ENCODE measurements around the gene NSMCE1.
"Not testable (repeated sequence)": the region's sequence is repeated elsewhere in the genome, so short reads cannot be mapped to it uniquely, and the experiment has no call there.

NSMCE1 gene

DNA sequence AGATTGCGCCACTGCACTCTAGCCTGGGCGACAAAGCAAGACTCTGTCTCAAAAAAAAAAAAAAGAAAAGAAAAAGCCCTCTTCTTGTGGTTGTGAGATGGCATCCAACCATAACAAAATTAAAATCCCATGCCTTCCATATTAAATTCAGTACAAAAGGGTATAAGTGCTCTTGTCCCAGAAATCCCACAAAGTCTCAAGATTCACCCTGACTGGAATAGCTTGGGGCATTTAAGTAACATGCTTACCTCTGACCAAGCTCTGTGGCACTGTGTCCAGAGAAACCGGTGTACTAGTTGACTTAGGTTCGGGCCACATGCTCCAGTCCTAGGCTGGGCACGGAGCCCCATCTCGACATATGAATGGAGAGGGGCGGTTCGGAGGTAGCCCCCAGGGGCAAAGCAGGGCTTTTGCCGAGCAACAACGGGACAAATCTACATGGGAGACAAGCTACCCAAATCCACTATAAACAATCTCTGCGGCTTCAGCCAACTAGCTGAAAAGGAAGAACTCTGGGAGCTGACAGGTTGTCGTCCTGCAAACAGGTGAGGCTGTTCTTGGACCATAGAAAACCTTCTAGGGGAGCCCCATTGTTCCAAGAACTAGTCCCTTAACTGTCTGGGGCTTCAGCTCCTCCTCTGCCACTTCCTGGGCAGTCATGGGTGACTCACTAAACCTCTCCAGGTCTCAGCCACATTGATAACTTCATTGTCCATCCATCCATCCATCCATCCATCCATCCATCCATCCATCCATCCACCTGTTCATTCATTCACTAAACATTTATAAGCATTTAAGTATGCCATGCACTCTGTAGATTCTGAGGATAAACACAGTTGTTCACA is 34.9 kb upstream of the NSMCE1 start:
- DNase-seq (ENCODE audit: low read depth in 2 of 2), result no peak

GRCh38 chr16:27302126-27302525 is 33.6 kb upstream of the NSMCE1 start:
- DNase-seq (ENCODE audit: low read depth in 2 of 2), result no peak

- DNase-seq (ENCODE audit: low read depth in 2 of 2), result no peak
These were observed 32.8 kb upstream of the NSMCE1 start for GRCh38 chr16:27301236-27301861.

DNA sequence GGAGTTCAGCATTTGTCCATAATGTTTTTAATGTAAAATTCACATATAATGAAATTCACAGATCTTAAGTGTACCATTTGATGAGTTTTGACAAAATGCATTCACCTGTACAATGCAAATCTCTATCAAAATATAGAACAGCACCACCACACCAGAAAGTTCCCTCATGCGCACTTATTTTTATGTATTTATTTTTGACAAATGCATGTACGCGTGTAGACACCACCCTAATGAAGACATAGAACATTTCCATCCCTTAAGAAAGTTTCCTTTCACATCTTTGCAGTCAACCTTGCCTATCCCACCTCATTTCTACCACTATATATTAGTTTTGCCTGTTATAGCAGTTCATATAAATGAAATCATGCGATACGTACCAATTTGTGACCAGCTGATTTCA is 29.6 kb upstream of the NSMCE1 start:
- DNase-seq (ENCODE audit: low read depth in 2 of 2), result no peak

- no peak for DNase-seq (ENCODE audit: low read depth in 2 of 2)
These were observed 24.8 kb upstream of the NSMCE1 start for GRCh38 chr16:27293343-27293742.

GRCh38 chr16:27291722-27292240 is 23.2 kb upstream of the NSMCE1 start:
- DNase-seq (ENCODE audit: low read depth in 2 of 2), result no peak

GRCh38 chr16:27291106-27291505 is 22.5 kb upstream of the NSMCE1 start:
- DNase-seq (ENCODE audit: low read depth in 2 of 2), result no peak

DNA sequence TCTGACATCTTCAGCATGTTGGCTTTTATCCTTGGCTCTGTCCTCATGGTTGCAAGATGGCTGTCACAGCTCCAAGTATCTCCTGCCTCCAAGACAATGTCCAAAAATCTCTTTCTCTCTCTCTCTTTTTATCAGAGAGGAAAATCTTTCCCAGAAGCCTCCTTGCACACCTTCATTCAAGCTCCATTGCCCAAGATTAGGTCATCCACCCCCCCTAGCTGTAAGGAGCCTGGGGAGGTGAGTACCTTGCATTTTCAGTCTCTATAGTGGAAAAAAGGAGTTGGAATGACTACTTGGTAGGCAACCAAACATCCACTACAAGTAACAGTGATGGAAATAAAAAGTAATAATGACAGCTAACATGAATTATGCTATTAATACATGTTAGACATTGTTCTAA is 22.0 kb upstream of the NSMCE1 start:
- DNase-seq (ENCODE audit: low read depth in 2 of 2), result no peak

- no peak for DNase-seq (ENCODE audit: low read depth in 2 of 2)
These were observed 21.1 kb upstream of the NSMCE1 start for GRCh38 chr16:27289669-27290068.

- not testable (repeated sequence) for DNase-seq (ENCODE audit: low read depth in 2 of 2)
These were observed 19.7 kb upstream of the NSMCE1 start for GRCh38 chr16:27288313-27288712.

DNA sequence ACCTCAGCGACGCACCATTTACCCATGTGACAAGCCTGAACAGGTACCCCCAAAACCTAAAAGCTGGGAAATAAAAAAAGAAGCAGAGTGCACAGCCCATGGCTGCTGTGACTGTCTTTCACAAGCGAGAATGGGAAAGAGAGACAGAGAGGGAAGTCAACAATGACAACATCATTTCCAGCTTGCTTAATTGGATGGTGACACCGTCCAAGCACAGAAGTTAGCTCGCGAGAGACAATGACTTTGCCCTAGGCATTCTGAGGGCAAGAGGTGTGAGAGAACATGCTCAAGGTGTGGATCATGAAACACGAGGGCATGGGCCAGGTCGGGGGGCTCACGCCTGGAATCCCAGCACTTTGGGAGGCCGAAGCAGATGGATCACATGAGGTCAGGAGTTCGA is 19.3 kb upstream of the NSMCE1 start:
- DNase-seq (ENCODE audit: low read depth in 2 of 2), result no peak

DNA sequence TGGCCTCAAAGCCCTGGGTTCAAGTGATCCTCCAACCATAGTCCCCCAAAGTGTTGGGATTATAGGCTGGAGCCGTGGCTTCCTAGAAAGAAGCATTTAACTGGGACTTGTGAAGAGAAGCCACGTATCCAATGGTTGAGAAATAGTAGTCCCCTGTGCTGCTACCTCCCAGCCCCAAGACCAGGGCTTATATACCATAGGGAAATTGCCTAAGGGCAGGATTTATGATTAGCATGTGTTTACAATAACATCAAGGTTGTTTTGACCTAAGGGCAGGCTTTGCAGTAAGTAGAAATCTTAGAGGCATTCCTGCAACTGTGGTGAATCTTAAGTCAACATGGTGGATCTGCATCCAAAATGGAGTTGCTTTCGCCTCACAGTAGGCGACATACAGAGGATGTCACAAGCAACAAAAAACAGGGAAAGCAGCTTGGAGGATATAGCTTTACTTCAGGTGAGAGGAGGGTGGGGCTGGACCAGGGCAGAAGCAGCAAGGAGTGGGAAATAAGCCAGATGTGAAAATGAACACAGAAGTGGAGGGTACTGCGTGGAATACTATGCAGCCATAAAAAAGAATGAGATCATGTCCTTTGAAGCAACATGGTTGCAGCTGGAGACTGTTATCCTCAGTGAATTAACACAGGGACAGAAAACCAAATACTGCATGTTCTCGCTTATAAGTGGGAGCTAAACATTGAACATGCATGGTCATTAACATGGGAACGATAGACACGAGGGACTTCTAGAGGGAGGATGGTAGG is 18.7 kb upstream of the NSMCE1 start:
- DNase-seq (ENCODE audit: low read depth in 2 of 2), result no peak

DNA sequence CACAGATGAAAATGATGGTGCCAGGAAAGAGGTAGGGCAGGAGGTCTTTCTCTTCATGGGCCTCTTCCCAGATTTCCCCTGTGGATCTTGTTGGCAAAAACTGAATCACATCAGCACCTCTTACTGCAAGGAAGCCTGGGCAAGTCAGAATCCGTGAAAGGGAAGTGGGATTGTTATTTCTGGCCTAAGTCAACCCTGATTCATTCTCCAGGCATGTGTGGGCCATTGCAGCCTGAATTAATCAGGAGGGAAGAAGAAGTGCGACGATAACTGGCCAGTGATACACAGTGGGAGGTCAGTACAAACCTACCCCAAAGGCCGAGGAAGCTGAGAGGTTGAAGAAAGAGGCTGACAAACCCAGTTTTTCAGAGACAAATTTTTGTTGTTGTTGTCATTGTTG is 17.9 kb upstream of the NSMCE1 start:
- no peak for DNase-seq (ENCODE audit: low read depth in 2 of 2)

DNA sequence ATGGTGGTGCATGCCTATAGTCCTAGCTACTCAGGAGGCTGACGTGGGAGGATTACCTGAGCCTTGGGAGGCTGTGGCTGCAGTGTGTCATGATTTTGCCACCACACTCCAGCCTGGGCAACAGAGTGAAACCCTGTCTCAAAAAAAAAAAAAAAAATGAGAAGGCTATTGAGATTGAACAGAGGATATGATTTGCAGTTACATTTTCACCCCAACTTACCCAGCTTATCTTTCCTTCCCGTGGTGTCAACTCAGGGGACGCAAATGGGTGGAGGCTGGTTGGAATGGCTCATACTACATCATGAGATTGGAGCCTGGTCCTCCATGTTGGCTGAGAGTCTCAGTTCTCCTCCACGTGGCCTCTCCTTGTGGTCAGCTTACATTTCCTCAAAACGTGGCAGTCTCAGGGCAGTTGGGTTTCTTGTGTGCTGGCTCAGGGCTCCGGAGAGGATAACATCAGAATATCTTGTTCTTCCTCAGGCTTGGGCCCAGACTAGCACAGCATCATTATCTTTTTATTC is 17.2 kb upstream of the NSMCE1 start:
- DNase-seq (ENCODE audit: low read depth in 2 of 2), result no peak

GRCh38 chr16:27284865-27285675 is 16.5 kb upstream of the NSMCE1 start:
- no peak for DNase-seq (ENCODE audit: low read depth in 2 of 2)

DNA sequence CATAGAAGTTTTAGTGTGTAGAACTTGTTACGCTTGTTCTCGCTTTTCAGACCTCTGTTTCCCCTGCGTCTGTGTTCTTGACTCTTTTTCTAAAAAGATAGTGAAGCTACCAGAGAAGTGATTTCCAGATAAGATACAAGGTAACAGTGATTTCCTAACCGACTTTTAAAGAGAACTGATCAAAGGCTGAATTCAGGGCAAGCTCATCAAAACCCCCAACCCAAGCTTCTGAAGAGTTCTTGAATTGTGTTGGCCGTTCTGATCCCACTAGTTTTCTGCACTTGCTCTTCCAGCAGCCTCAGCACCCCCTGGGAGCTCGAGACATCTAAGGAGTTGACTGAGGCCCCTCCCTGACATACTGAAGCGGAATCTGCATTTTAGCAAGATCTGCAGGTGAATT is 12.7 kb upstream of the NSMCE1 start:
- DNase-seq (ENCODE audit: low read depth in 2 of 2), result no peak

- no peak for DNase-seq (ENCODE audit: low read depth in 2 of 2)
These were observed 6.8 kb upstream of the NSMCE1 start for GRCh38 chr16:27275394-27275793.

GRCh38 chr16:27274424-27274874 is 5.9 kb upstream of the NSMCE1 start:
- DNase-seq (ENCODE audit: low read depth in 2 of 2), result not testable (repeated sequence)

DNA sequence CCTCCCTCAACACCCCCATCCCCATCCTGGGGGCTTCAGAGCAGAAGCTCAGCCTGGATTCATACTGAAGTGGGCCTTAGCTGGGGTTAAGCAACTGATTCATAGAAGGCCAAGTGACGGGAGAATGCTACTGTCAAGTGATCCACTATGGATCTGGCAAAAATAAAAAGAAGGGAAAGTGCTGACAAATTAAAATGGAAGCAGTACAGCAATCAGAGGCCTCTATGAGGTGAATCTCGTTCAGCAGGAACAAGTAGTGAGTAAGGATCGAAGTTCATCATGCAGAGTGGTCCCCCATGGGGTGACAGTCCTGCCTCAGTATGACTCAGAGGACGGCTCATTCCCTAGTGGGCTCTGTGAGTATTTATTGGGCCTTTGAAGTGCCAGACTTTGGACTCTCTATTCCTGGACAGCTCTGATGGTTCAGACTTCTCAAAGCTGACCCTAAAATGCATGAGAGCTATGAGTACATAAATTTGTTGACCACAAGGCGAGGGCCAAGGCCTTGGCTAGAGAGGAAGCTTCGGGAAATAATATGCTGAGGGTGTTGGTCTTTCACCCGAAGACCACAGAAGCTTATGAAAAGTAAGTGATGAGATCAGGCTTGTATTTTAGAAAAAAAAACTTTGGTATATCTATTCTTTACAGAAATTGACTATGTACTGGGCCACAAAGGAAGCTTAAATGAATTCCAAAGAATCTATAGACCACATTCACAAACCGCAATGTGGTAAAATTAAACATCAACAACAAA is 5.3 kb upstream of the NSMCE1 start:
- peak; percentile 14 to 31 for DNase-seq (ENCODE audit: low read depth in 2 of 2)

GRCh38 chr16:27273330-27273669 is 4.7 kb upstream of the NSMCE1 start:
- DNase-seq (ENCODE audit: low read depth in 2 of 2), result no peak

DNA sequence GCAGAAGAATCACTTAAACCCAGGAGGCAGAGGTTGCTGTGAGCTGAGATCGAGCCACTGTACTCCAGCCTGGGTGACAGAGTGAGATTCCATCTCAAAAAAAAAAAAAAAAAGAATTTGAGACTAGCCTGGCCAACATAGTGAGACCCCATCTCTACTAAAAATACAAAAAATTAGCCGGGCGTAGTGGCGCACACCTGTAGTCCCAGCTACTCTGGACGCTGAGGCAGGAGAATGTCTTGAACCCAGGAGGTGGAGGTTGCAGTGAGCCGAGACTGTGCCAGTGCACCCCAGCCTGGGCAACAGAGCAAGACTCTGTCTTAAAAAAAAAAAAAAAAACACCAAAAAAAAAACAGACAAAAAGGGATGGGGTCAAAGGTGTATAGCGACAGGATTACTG is 4.1 kb upstream of the NSMCE1 start:
- DNase-seq (ENCODE audit: low read depth in 2 of 2), result not testable (repeated sequence)

Data from stimulated activated CD8-positive, alpha-beta memory T cell treated with anti-CD3 and anti-CD28 coated beads, Interleukin-7, amount 100 ng/mL, for 4 hours (primary cell).